Measurements from ENCODE around the gene ANGPTL3. TPM values are rescaled to one million over a fixed set of nuclear protein-coding genes. Genes with fewer than 3 reads are reported as not detected.

The ANGPTL3 gene
- total RNA-seq, 1 donor from 2014 or later = not detected

GRCh38 chr1:62588000-62588399 lies 9.3 kb upstream of the ANGPTL3 start:
- H3K4me3 ChIP-seq (ENCODE audit: low read depth, low read length) = no peak overlapping the region
- no peak for DNase-seq (ENCODE audit: low read depth)
- no peak for TF ChIP-seq CTCF (conservative IDR thresholded peaks at IDR 0.05; ENCODE audit: low read depth, low read length)

GRCh38 chr1:62589321-62589720 lies 8.0 kb upstream of the ANGPTL3 start:
- no peak for TF ChIP-seq CTCF (conservative IDR thresholded peaks at IDR 0.05; ENCODE audit: low read depth, low read length)
- no peak for DNase-seq (ENCODE audit: low read depth)
- H3K4me3 ChIP-seq (ENCODE audit: low read depth, low read length) = no peak overlapping the region

DNA sequence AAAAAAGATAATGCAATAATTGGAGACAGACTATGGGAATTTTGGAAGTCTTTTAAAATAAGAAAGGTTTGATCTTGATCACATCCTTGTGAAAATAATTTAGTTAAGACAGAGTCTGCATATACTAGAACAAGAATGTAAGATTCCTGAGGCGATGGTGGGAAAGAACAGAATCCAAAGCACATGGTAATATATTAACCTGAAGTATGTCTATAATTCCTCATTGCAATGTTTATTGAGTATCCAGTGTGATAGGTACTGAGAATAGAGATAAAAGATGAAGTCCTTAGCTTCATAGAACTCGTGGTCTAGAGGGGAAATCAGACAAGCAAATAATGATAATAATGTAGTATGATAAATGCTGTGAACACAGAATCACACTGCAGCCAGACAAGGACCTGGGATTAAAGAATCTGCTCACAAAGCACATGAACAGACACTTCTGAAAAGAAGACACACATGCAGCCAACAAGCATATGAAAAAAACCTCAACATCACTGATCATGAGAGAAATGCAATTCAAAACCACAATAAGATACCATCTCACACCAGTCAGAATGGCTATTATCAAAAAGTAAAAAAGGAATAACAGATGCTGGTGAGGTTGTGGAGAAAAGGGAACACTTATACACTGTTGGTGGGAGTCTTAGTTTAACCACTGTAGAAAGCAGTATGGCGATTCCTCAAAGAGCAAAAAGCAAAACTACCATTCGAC lies 6.9 kb upstream of the ANGPTL3 start:
- DNase-seq (ENCODE audit: low read depth) = no peak
- no peak overlapping the region for H3K4me3 ChIP-seq (ENCODE audit: low read depth, low read length)
- TF ChIP-seq CTCF (conservative IDR thresholded peaks at IDR 0.05; ENCODE audit: low read depth, low read length) = no peak

DNA sequence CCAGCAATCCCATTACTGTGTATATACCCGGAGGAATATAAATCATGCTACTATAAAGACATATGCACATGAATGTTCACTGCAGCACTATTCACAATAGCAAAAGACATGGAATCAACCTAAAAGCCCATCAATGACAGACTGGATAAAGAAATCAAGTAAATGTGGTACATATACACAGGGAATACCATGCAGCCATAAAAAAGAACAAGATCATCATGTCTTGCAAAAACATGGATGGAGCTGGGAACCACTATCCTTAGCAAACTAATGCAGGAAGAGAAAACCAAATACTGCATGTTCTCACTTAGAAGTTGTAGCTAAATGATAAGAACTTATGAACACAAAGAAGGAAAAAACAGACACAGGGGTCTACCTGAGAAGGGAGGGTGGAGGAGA lies 6.4 kb upstream of the ANGPTL3 start:
- TF ChIP-seq CTCF (conservative IDR thresholded peaks at IDR 0.05; ENCODE audit: low read depth, low read length) = no peak
- no peak for DNase-seq (ENCODE audit: low read depth)
- no peak overlapping the region for H3K4me3 ChIP-seq (ENCODE audit: low read depth, low read length)

- DNase-seq (ENCODE audit: low read depth) = no peak
- TF ChIP-seq CTCF (conservative IDR thresholded peaks at IDR 0.05; ENCODE audit: low read depth, low read length) = no peak
- H3K4me3 ChIP-seq (ENCODE audit: low read depth, low read length) = no peak overlapping the region
Measured at GRCh38 chr1:62593825-62594394, 3.4 kb upstream of the ANGPTL3 start.

GRCh38 chr1:62595647-62596046 lies 1.7 kb upstream of the ANGPTL3 start:
- TF ChIP-seq CTCF (conservative IDR thresholded peaks at IDR 0.05; ENCODE audit: low read depth, low read length) = no peak
- DNase-seq (ENCODE audit: low read depth) = no peak
- no peak overlapping the region for H3K4me3 ChIP-seq (ENCODE audit: low read depth, low read length)

DNA sequence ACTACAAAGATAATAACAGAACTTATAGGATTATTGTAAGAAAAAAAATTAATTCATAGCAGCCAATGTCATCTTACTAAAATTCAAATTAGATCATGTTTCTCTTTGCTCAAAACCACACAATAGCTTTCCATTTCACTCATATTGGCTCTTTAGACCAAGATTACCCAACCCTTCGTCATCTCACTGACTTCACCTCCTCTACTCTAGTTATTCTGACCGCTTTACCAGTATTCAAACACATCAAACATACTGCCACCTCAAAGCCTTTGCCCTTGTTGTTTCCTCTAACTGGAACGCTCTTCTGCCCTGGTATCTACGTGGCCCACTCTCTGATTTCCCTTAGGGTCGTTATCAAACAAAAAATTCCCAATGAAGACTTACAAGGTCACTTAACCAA lies 1.7 kb downstream of the ANGPTL3 start:
- no peak for TF ChIP-seq CTCF (conservative IDR thresholded peaks at IDR 0.05; ENCODE audit: low read depth, low read length)
- DNase-seq (ENCODE audit: low read depth) = no peak
- H3K4me3 ChIP-seq (ENCODE audit: low read depth, low read length) = no peak overlapping the region

Data from epithelial cell of proximal tubule (primary cell).